ENCODE data around the gene NAV3.

NAV3 gene

GRCh38 chr12:77932216-77932615, 101.5 kb downstream of the NAV3 start:
- in situ Hi-C loops (cut with MboI; ENCODE audit: low sequenced_read_pairs, unreplicated experiment), result no loop called here
- no peak for DNase-seq (ENCODE audit: low spot score)
- no peak for TF ChIP-seq CTCF (IDR thresholded peaks at IDR 0.05; ENCODE audit: borderline replicate concordance, control extremely low read depth, extremely low read depth, insufficient read depth, missing control alignments)

GRCh38 chr12:77938301-77938700, 107.6 kb downstream of the NAV3 start:
- no peak for DNase-seq (ENCODE audit: low spot score)
- in situ Hi-C loops (cut with MboI; ENCODE audit: low sequenced_read_pairs, unreplicated experiment), result no loop called here
- no peak for TF ChIP-seq CTCF (IDR thresholded peaks at IDR 0.05; ENCODE audit: borderline replicate concordance, control extremely low read depth, extremely low read depth, insufficient read depth, missing control alignments)

GRCh38 chr12:77940011-77940423, 109.3 kb downstream of the NAV3 start:
- no peak for TF ChIP-seq CTCF (IDR thresholded peaks at IDR 0.05; ENCODE audit: borderline replicate concordance, control extremely low read depth, extremely low read depth, insufficient read depth, missing control alignments)
- DNase-seq (ENCODE audit: low spot score), result no peak
- in situ Hi-C loops (cut with MboI; ENCODE audit: low sequenced_read_pairs, unreplicated experiment), result no loop called here

DNA sequence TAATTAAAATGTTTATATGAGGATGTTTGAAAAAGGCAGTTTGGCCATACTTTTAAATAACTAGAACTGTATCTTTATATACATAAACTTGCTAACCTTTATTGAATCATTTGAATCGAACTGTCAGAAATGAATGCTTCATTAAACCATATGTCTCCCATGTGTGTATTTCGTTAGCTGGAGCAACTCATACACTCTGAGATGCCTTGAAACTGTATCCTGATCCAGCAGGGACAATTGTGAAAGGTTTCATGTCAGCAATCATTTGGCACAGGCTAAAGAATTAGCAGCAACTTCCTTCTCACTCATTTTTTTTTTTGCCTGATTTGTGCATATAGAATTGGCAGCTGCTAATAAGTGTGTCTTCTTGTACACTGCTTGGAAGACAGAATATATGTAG, 109.9 kb downstream of the NAV3 start:
- in situ Hi-C loops (cut with MboI; ENCODE audit: low sequenced_read_pairs, unreplicated experiment), result no loop called here
- no peak for TF ChIP-seq CTCF (IDR thresholded peaks at IDR 0.05; ENCODE audit: borderline replicate concordance, control extremely low read depth, extremely low read depth, insufficient read depth, missing control alignments)
- no peak for DNase-seq (ENCODE audit: low spot score)

DNA sequence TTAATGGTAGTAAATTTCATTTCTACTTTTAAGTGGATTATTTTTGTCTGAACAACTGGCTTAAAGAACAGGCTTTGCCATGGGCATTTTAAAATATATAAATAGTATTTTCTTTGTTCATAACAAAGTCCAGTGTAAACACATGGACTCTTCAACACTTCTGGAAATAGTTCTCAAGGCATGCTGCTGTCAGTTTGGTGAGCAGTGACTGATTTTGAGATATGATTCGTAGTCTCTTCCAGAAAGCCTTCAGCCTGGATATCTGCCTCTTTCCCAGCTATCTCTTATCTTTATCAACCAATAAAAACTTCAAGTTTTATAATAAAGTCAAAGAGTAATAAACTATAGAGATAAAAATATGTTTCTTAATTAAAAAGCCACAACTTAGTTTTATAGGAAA, 110.7 kb downstream of the NAV3 start:
- in situ Hi-C loops (cut with MboI; ENCODE audit: low sequenced_read_pairs, unreplicated experiment), result no loop called here
- TF ChIP-seq CTCF (IDR thresholded peaks at IDR 0.05; ENCODE audit: borderline replicate concordance, control extremely low read depth, extremely low read depth, insufficient read depth, missing control alignments), result no peak
- no peak for DNase-seq (ENCODE audit: low spot score)

DNA sequence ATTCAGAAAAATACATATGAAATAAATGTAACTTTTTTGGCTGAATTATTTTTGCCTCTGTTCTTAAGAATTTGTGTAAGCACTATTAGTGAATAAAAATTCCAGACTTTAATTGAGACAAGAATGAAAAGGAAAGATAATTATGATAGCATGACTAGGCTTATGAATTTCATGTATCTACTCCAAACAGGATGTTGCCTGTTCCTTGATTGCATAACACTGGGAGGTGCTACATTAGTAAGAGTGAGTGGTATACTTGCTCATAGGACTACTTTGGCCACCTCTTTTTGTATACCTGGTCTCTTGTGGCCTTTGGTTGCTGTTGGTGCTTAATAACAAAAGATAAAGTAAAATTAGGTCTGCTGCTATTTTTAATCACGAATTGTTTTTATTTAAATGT, 112.8 kb downstream of the NAV3 start:
- TF ChIP-seq CTCF (IDR thresholded peaks at IDR 0.05; ENCODE audit: borderline replicate concordance, control extremely low read depth, extremely low read depth, insufficient read depth, missing control alignments), result no peak
- no peak for DNase-seq (ENCODE audit: low spot score)
- in situ Hi-C loops (cut with MboI; ENCODE audit: low sequenced_read_pairs, unreplicated experiment), result no loop called here

DNA sequence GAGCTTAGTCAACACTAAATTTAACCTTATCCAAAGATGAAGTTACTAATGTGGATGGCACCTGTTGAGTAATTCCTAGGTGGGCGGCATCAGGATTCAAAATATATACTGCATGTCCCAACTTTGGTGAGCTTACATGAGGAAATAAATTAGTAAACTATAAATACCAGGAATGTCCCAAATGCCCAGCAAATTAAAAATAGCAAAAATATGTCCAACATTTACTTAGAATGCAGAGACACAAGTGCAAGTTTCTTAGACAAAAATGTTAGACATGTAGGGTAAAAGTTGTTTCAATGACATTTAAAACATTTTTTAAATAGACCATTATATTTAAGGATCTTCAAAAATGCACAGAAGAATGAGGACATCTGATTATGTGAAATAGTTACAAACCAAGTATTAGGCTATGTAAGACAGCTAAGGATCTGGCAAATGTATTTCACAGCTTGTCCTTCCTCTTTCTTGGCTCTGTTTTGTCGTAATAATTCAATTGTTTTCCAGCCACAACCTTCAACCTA, 115.9 kb downstream of the NAV3 start:
- TF ChIP-seq CTCF (IDR thresholded peaks at IDR 0.05; ENCODE audit: borderline replicate concordance, control extremely low read depth, extremely low read depth, insufficient read depth, missing control alignments), result no peak
- DNase-seq (ENCODE audit: low spot score), result no peak
- in situ Hi-C loops (cut with MboI; ENCODE audit: low sequenced_read_pairs, unreplicated experiment), result no loop called here
